Ishikawa (cell line): ENCODE measurements around the gene C6orf120.

ENCODE experiments used
- CEBPB ChIP-seq: IDR thresholded peaks from 2 replicates; pipeline ENCODE4 v1.6.1; 2012
- CREB1 ChIP-seq: IDR thresholded peaks from 2 replicates; pipeline ENCODE4 v1.6.1; 2012; ENCODE audit warnings: low read depth
- EGR1 ChIP-seq: IDR thresholded peaks from 2 replicates; pipeline ENCODE4 v1.6.1; 2012
- EP300 ChIP-seq: IDR thresholded peaks from 2 replicates; pipeline ENCODE4 v1.6.1; 2012; ENCODE audit warnings: borderline replicate concordance
- FOXM1 ChIP-seq: IDR thresholded peaks from 2 replicates; pipeline ENCODE4 v1.6.1; 2012; ENCODE audit warnings: low read depth, borderline replicate concordance
- NFIC ChIP-seq: IDR thresholded peaks from 2 replicates; pipeline ENCODE4 v1.6.1; 2012
- RAD21 ChIP-seq: IDR thresholded peaks from 2 replicates; pipeline ENCODE4 v1.6.1; 2012; ENCODE audit warnings: low read depth
- TAF1 ChIP-seq: IDR thresholded peaks from 2 replicates; pipeline ENCODE4 v1.6.1; 2012; ENCODE audit warnings: low read depth, mild to moderate bottlenecking
- TCF12 ChIP-seq: IDR thresholded peaks from 2 replicates; pipeline ENCODE4 v1.6.1; 2012; ENCODE audit warnings: low read depth
- TEAD4 ChIP-seq: IDR thresholded peaks from 2 replicates; pipeline ENCODE4 v1.6.1; 2012
- YY1 ChIP-seq: IDR thresholded peaks from 2 replicates; pipeline ENCODE4 v1.6.1; 2012; ENCODE audit warnings: low read depth
- ZBTB7A ChIP-seq: IDR thresholded peaks from 2 replicates; pipeline ENCODE4 v1.6.1; 2012; ENCODE audit warnings: low read depth
- TF ChIP-seq, protein P1 (sequence below): IDR thresholded peaks from 2 replicates; pipeline ENCODE4 v1.6.1; 2012
- TF ChIP-seq, protein P2 (sequence below): IDR thresholded peaks from 2 replicates; pipeline ENCODE4 v1.6.1; 2012
- TF ChIP-seq, protein P3 (sequence below): IDR thresholded peaks from 2 replicates; pipeline ENCODE4 v1.6.1; 2012; ENCODE audit warnings: low read depth, mild to moderate bottlenecking

Gene C6orf120

DNA sequence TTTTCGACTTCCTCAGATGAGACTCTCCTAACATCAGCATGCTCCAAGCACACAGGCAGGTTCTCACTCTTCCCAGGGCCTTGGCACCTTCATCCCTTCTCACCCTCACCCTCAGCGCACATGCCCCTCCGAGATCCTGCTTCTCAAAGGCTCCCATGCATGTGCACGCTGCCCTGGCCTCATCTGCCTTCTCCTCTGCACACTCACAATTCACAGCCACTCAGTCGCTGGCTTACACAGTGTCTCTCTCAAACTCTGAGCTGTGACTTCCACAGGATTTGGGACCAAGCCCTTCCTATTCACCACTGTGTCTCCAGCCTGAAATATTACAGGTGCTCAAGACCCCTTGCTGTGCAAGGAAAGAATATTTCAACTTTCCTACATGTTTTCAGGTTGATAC is 30.4 kb upstream of the C6orf120 start:
- TF ChIP-seq TAF1 = no peak

DNA sequence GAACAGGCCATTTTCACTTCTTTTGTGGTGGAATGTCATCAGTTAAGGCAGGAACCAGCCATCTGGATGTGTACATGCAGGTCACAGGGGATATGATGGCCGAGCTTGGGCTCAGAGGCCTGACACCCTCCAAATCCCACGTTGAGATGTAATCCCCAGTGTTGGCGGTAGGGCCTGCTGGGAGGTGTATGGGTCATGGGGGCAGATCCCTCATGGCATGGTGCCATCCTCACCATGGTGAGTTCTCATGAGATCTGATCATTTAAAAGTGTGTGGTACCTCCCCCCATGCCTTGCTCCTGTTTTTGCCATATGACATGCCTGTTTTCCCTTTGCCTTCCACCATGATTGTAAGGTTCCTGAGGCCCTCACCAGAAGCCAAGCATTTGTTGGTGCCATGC is 26.9 kb upstream of the C6orf120 start:
- TF ChIP-seq NFIC (no peak), EGR1 (no peak), TAF1 (no peak), RAD21 (no peak), TCF12 (no peak), TEAD4 (no peak), CEBPB (no peak), EP300 (no peak), FOXM1 (no peak), YY1 (no peak), ZBTB7A (no peak)
- TF ChIP-seq, protein P1, sequence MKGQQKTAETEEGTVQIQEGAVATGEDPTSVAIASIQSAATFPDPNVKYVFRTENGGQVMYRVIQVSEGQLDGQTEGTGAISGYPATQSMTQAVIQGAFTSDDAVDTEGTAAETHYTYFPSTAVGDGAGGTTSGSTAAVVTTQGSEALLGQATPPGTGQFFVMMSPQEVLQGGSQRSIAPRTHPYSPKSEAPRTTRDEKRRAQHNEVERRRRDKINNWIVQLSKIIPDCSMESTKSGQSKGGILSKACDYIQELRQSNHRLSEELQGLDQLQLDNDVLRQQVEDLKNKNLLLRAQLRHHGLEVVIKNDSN = no peak
- TF ChIP-seq, protein P2, sequence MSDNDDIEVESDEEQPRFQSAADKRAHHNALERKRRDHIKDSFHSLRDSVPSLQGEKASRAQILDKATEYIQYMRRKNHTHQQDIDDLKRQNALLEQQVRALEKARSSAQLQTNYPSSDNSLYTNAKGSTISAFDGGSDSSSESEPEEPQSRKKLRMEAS = no peak
- TF ChIP-seq, protein P3, sequence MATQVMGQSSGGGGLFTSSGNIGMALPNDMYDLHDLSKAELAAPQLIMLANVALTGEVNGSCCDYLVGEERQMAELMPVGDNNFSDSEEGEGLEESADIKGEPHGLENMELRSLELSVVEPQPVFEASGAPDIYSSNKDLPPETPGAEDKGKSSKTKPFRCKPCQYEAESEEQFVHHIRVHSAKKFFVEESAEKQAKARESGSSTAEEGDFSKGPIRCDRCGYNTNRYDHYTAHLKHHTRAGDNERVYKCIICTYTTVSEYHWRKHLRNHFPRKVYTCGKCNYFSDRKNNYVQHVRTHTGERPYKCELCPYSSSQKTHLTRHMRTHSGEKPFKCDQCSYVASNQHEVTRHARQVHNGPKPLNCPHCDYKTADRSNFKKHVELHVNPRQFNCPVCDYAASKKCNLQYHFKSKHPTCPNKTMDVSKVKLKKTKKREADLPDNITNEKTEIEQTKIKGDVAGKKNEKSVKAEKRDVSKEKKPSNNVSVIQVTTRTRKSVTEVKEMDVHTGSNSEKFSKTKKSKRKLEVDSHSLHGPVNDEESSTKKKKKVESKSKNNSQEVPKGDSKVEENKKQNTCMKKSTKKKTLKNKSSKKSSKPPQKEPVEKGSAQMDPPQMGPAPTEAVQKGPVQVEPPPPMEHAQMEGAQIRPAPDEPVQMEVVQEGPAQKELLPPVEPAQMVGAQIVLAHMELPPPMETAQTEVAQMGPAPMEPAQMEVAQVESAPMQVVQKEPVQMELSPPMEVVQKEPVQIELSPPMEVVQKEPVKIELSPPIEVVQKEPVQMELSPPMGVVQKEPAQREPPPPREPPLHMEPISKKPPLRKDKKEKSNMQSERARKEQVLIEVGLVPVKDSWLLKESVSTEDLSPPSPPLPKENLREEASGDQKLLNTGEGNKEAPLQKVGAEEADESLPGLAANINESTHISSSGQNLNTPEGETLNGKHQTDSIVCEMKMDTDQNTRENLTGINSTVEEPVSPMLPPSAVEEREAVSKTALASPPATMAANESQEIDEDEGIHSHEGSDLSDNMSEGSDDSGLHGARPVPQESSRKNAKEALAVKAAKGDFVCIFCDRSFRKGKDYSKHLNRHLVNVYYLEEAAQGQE = no peak

DNA sequence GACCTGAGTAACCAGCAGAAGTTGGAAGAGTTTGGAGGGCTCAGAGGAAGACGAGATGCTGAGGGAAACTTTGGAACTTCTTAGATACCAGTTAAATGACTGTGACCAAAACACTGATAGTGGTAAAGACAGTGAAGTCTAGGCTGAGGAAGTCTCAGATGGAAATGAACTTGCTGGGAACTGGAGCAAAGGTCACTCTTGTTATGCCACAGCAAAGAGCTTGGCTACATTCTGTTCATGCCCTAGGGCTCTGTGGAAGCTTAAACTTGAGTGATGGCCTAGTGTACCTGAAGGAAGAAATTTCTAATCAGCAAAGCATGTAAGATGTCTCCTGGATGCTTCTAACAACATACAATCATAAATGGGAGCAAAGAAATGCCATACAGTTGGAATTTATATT is 24.8 kb upstream of the C6orf120 start:
- TF ChIP-seq, protein P1 = no peak
- TF ChIP-seq CEBPB (no peak), CREB1 (no peak), FOXM1 (no peak), TCF12 (no peak), NFIC (no peak), ZBTB7A (no peak), EP300 (no peak), YY1 (no peak)
- TF ChIP-seq, protein P3 = no peak

DNA sequence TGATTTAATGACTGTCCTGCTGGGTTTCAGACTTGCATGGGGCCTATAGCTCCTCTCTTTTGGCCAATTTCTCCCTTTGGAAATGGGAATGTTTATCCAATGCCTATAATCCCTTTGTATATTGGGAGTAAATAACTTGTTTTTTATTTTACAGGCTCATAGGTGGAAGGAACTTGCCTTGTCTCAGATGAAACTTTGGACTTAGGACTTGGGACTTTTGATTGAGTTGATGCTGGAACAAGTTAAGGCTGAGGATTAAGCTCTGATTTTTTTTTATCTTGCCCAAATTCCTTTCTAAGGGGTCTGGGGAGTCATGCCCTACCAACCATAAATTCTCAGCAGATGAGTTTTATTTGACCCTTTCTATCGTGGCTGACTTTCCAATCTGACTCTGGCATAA is 23.6 kb upstream of the C6orf120 start:
- TF ChIP-seq, protein P3 = no peak
- TF ChIP-seq EP300 = no peak
- no peak for TF ChIP-seq TAF1
- TF ChIP-seq RAD21 = no peak
- TF ChIP-seq TEAD4 = no peak
- no peak for TF ChIP-seq FOXM1
- no peak for TF ChIP-seq TCF12
- TF ChIP-seq, protein P1 = no peak
- no peak for TF ChIP-seq ZBTB7A
- TF ChIP-seq EGR1 = no peak
- TF ChIP-seq CEBPB = no peak
- no peak for TF ChIP-seq NFIC
- no peak for TF ChIP-seq CREB1

DNA sequence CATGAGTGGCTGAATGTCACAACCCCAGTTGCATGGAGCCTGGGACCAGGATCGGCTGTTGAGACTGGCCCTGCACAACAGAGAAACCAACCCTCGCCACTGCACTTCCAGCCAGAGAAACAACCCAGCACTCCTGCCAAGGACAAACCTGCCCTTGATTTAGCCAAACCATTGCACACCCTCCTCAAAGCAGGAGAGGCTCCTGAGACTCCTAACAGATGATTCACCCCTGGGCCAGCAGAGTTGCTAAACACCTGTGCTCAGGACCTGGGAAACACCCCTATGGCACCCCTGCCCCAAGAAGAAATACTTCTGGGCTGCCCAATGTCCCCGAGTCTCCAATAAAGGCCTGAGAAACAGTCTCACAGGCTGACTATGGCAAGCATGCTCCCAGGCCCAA is 17.9 kb upstream of the C6orf120 start:
- TF ChIP-seq TEAD4 (no peak), EGR1 (no peak), CEBPB (no peak), RAD21 (no peak), TAF1 (no peak), CREB1 (no peak), NFIC (no peak), YY1 (no peak), ZBTB7A (no peak), EP300 (no peak), TCF12 (no peak)
- TF ChIP-seq, protein P3 = no peak
